ENCODE results near the gene NBR1. TPM values are rescaled to one million over a fixed set of nuclear protein-coding genes. Genes with fewer than 3 reads are reported as not detected.
A peak's percentile ranks its signal among the peaks of the same experiment; 100 is the strongest.
"Not testable (repeated sequence)": the region's sequence is repeated elsewhere in the genome, so short reads cannot be mapped to it uniquely, and the experiment has no call there.

The NBR1 gene
- total RNA-seq, 2 donors from 2014 or later, result 120 to 156 TPM

GRCh38 chr17:43176119-43176570, 5.1 kb downstream of the NBR1 start:
- intact Hi-C loops (cut with DNase I), result no loop called here
- Histone ChIP-seq H3K27ac (peak overlapping the region in 1 of 2 donors; percentile 15), H3K36me3 (peaks cover 3 to 9% of the 10 kb centered on the region in 2 donors), H3K27me3 (replicated peaks; ENCODE audit: insufficient read depth) (no peaks in the 10 kb centered on the region), H3K9me3 (no peaks in the 10 kb centered on the region), H3K4me3 (no peak overlapping the region), H3K4me1 (replicated peaks) (peaks cover 3% of the 10 kb centered on the region)
- DNase-seq (ENCODE audit: low spot score), result no peak
- TF ChIP-seq CTCF (IDR thresholded peaks at IDR 0.05), result no peak
- no peak for TF ChIP-seq POLR2A (IDR thresholded peaks at IDR 0.05)
- no peak for TF ChIP-seq POLR2AphosphoS5 (IDR thresholded peaks at IDR 0.05)
- WGBS, result 53% methylated on average over 2 of the region's 2 CpGs

- TF ChIP-seq POLR2AphosphoS5 (IDR thresholded peaks at IDR 0.05), result no peak
- no peak for TF ChIP-seq POLR2A (IDR thresholded peaks at IDR 0.05)
- no peak for TF ChIP-seq CTCF (IDR thresholded peaks at IDR 0.05)
- Histone ChIP-seq H3K36me3 (peaks cover 2 to 9% of the 10 kb centered on the region in 2 donors), H3K4me3 (no peak overlapping the region), H3K4me1 (replicated peaks) (no peaks in the 10 kb centered on the region), H3K27me3 (replicated peaks; ENCODE audit: insufficient read depth) (no peaks in the 10 kb centered on the region), H3K27ac (no peak overlapping the region), H3K9me3 (no peaks in the 10 kb centered on the region)
- DNase-seq (ENCODE audit: low spot score), result no peak
- 91% methylated on average over 3 of the region's 3 CpGs for WGBS
- intact Hi-C loops (cut with DNase I), result no loop called here
Observed at GRCh38 chr17:43183921-43184320, 12.9 kb downstream of the NBR1 start.

GRCh38 chr17:43186656-43187055, 15.6 kb downstream of the NBR1 start:
- 90% methylated on average over 5 of the region's 5 CpGs for WGBS
- DNase-seq (ENCODE audit: low spot score); H3K27me3 ChIP-seq (replicated peaks; ENCODE audit: insufficient read depth); H3K9me3 ChIP-seq; H3K27ac ChIP-seq; intact Hi-C loops (cut with DNase I); H3K4me1 ChIP-seq (replicated peaks); H3K4me3 ChIP-seq: not testable (repeated sequence)
- H3K36me3 ChIP-seq, result peaks cover 8 to 17% of the 10 kb centered on the region in 2 donors

GRCh38 chr17:43193251-43193650, 22.2 kb downstream of the NBR1 start:
- 90% methylated on average over 5 of the region's 5 CpGs for WGBS
- Histone ChIP-seq H3K27ac (no peak overlapping the region), H3K9me3 (no peaks in the 10 kb centered on the region), H3K4me3 (no peak overlapping the region), H3K36me3 (peaks cover 40 to 67% of the 10 kb centered on the region in 2 donors), H3K27me3 (replicated peaks; ENCODE audit: insufficient read depth) (no peaks in the 10 kb centered on the region), H3K4me1 (replicated peaks) (no peaks in the 10 kb centered on the region)
- TF ChIP-seq CTCF (IDR thresholded peaks at IDR 0.05) (no peak), POLR2AphosphoS5 (IDR thresholded peaks at IDR 0.05) (no peak), POLR2A (IDR thresholded peaks at IDR 0.05) (no peak)
- no peak for DNase-seq (ENCODE audit: low spot score)
- intact Hi-C loops (cut with DNase I), result no loop called here

- Histone ChIP-seq H3K9me3 (no peaks in the 10 kb centered on the region), H3K36me3 (peaks cover 42 to 66% of the 10 kb centered on the region in 2 donors), H3K27ac (no peak overlapping the region), H3K27me3 (replicated peaks; ENCODE audit: insufficient read depth) (no peaks in the 10 kb centered on the region), H3K4me3 (no peak overlapping the region), H3K4me1 (replicated peaks) (no peaks in the 10 kb centered on the region)
- 89% methylated on average over 2 of the region's 2 CpGs for WGBS
- intact Hi-C loops (cut with DNase I), result no loop called here
- DNase-seq (ENCODE audit: low spot score), result no peak
- TF ChIP-seq POLR2A (IDR thresholded peaks at IDR 0.05) (no peak), CTCF (IDR thresholded peaks at IDR 0.05) (no peak), POLR2AphosphoS5 (IDR thresholded peaks at IDR 0.05) (no peak)
Observed at GRCh38 chr17:43199633-43200032, 28.6 kb downstream of the NBR1 start.
